Coronary artery (tissue), 2 donors: ENCODE measurements around the gene AHI1.

Experiments
- DNase-seq: peaks from one replicate; pipeline ENCODE4 v3.0.0-alpha.2; 2017; ENCODE audit warnings: low spot score
- H3K27ac ChIP-seq, 2 donors: fragments of 200-600 bp; sonication (generic); one replicate each; pipeline ENCODE4 v1.5.1; 2016 to 2019
- H3K4me3 ChIP-seq: fragments of 200-600 bp; sonication (generic); 2 replicates; pipeline ENCODE4 v1.5.1; 2016; ENCODE audit warnings: mild to moderate bottlenecking, moderate library complexity
- TF ChIP-seq, protein P1 (sequence below): fragments of 200-600 bp; sonication (generic); IDR thresholded peaks from one replicate; pipeline ENCODE4 v1.5.1; 2019; ENCODE audit warnings: antibody characterized with exemption

AHI1 gene

DNA sequence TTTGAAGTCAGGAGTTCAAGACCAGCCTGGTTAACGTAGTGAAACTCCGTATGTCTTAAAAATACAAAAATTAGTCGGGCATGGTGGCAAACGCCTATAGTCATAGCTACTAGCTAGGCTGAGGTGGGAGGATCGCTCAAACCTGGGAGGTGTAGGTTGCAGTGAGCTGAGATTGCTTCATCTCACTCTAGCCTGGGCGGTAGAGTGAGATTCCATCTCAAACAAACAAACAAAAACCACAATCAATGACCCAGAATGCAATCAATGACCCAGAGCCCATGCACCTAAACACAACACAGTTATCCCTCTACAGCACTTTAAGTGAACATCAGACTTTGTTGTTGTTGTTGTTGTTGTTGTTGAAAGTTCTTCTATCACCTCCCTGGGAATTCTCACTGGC lies 238.6 kb downstream of the AHI1 start:
- H3K4me3 ChIP-seq: no peak overlapping the region
- no peak for DNase-seq
- TF ChIP-seq, protein P1, sequence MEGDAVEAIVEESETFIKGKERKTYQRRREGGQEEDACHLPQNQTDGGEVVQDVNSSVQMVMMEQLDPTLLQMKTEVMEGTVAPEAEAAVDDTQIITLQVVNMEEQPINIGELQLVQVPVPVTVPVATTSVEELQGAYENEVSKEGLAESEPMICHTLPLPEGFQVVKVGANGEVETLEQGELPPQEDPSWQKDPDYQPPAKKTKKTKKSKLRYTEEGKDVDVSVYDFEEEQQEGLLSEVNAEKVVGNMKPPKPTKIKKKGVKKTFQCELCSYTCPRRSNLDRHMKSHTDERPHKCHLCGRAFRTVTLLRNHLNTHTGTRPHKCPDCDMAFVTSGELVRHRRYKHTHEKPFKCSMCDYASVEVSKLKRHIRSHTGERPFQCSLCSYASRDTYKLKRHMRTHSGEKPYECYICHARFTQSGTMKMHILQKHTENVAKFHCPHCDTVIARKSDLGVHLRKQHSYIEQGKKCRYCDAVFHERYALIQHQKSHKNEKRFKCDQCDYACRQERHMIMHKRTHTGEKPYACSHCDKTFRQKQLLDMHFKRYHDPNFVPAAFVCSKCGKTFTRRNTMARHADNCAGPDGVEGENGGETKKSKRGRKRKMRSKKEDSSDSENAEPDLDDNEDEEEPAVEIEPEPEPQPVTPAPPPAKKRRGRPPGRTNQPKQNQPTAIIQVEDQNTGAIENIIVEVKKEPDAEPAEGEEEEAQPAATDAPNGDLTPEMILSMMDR: no peak
- H3K27ac ChIP-seq: no peak overlapping the region

DNA sequence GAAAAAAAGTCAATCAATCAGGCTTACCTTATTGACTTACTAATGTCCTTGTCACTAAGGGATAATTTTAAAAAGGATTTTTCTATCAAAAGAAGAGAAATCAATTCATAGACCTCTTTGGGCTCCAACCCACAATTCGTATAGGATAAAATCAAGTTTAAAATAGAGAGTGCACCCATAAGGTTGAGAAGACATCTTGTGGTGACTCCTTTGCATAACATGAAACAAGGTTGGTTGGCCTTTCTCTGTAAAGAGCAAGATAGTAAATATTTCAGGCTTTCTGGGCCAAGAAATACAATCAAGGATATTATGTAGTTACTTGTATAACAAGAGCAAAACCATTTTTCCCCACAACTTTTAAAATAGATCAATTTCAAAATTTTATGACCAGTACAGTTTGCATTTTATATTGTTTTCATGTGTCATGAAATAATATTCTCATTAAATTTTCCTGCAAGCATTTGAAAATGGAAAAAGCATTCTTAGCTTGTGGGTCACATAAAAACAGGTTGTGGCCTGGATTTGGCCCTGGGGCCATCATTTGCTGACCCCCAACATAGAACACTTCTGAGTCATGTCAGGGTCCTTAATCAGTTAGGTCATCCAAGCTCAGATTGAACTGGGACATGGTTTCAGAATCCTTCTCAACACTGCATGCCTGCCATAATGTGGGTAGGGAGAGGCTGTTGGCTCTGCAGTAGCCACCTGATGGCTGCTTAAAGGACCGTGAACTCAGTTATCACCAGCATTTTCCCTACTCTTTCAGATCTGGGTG lies 239.7 kb downstream of the AHI1 start:
- TF ChIP-seq, protein P1: no peak
- DNase-seq: no peak
- Histone ChIP-seq H3K27ac (no peak overlapping the region), H3K4me3 (no peak overlapping the region)

DNA sequence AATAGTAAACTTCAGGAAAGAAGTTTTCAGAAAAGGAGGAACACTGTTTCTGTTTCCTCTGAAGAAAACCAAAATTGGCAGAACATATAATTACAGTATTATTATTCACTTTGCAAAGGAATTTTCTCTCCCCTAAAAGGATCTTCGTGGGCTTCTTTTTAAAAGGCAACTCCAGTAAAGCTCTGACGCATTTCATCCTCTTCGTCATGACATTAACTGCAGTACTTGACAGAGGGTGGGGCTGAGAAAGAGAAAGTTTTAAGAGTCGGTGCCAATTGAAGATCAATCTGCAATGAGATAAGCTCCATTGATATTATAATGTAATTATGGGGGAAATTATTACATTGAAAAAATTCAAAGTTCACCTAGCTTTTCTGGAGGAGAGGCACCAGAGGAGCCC lies 240.7 kb downstream of the AHI1 start:
- Histone ChIP-seq H3K27ac (no peak overlapping the region), H3K4me3 (no peak overlapping the region)
- TF ChIP-seq, protein P1: no peak
- DNase-seq: no peak

DNA sequence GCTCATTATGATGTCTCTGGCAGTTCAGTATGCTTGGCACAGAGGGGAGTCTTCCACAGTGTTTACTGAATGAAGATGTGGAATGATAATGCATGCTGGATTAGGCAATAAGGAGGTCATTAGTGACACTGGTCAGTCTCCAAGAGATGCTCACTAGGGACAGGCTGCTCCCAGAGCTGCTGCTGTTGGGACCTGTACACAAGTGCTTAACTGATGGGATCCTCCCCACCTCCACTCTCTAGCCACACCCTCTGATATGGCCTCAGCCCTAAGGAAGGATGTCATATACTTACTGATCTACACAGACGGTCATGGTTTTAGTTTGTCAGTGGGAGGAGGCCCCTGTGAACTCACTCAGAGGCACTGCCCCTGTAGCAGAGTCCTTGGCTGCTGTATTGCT lies 243.1 kb downstream of the AHI1 start:
- Histone ChIP-seq H3K4me3 (no peak overlapping the region), H3K27ac (no peak overlapping the region)
- DNase-seq: no peak
- TF ChIP-seq, protein P1: no peak

DNA sequence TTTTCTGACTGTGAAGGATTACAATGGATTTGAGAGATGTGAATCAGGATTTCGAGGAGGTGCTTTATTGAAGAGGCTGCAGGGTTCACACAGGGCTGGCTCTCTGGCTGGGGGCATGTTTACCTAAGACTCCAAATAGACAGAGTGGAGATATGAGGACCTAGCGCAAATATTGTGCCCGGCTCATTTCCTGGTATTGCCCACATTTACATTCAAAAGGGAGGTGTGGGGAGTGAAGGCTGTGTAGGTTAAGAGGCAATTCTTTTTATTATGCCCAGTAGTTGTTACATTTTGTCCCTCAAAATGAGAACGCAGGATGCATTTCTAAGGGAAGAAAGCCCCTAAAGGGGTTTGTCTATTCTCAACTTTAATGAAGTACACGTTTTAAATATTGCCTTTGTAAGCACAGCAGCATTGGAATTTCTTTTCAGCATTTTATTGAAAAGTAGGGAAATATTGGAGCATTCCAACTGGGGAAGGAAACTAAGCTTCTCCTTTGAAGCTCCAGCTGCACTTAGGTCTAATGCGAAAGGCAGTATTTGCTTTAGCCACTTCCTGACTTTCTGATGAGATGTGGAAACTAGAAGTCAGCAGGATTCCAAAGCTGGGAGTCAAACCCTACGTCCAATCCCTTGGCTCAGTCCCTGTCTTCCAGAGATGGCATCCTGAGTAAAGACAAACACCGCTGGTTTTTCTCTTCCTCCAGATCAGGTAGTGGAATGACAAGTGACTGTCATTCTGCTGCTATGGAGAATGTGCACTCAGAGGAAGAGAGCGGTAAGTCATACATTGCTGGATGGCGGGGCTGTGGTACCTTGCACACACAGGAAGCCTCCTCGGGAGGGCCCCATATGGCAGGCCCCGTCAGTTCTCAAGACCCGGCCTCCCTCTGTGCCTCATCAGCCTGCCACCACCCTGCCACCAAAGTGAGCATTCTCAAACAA lies 245.8 kb downstream of the AHI1 start:
- DNase-seq: no peak
- no peak overlapping the region for H3K4me3 ChIP-seq
- TF ChIP-seq, protein P1: no peak
- no peak overlapping the region for H3K27ac ChIP-seq

DNA sequence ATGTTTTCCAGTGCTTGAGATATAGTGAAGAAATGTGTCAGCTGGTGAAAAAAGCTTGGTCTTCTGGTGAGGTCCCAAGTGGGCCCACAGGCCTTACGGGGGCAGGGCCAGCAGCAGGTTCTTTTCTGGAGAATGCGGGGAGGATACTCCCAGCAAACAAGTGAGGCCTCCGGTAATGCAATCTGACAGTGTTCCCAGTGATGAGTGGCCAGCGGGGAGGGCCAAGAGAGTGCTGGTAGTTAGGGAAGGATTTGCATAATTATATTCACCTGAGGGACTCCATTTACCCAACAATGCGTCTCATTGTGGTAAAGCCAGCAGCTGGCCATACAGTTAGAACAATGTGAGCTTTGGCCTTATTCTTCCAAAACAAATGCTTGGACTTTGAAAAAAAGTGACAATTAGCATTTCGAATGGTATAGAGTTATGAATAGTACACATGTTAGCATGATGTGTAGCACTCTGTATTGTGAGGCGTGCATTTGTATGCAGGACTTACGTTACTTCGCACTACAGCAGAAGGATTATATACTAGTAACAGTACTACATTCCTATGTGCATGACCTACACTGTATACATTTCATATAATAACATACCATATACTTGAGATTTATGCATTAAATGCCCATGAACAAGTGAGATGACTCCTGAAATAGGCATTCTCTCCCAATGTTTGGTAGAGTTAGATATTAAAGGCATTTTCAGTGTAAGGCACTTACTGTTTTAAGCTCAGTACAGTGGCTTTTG lies 246.6 kb downstream of the AHI1 start:
- DNase-seq: no peak
- no peak overlapping the region for H3K27ac ChIP-seq
- TF ChIP-seq, protein P1: no peak

More for the DNA sequence above, 246.6 kb downstream of the AHI1 start:
- no peak overlapping the region for H3K4me3 ChIP-seq
